Measurements from ENCODE around the gene IL17RA.

IL17RA gene

GRCh38 chr22:17056058-17056457 is 28.7 kb upstream of the IL17RA start:
- DNase-seq (ENCODE audit: low read depth): no peak
- no peak for TF ChIP-seq CTCF (conservative IDR thresholded peaks at IDR 0.05; ENCODE audit: low read depth, low read length)
- H3K4me3 ChIP-seq (ENCODE audit: low read length): no peak overlapping the region

DNA sequence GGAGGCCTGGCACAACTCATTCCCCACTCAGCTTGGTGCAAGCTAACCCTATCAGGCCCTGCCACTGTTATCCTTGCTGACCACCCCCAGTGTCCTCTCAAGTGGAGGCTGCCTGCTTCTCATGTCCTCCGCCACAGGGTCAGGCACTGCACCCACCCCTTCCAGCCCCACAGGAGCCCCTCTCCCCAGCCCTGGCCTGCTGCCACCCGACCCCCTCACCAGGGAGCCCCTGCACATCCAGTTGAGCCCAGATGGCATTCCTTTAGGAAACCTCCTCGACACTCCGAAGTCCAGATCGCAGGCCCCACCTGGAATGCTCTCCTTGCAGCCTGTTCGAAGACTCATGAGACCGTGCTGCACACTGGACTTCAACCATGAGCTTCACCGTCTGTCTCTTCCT is 28.0 kb upstream of the IL17RA start:
- H3K4me3 ChIP-seq (ENCODE audit: low read length): no peak overlapping the region
- no peak for DNase-seq (ENCODE audit: low read depth)
- no peak for TF ChIP-seq CTCF (conservative IDR thresholded peaks at IDR 0.05; ENCODE audit: low read depth, low read length)

GRCh38 chr22:17057959-17058814 is 26.6 kb upstream of the IL17RA start:
- peak; percentile 35 for DNase-seq (ENCODE audit: low read depth)
- no peak overlapping the region for H3K4me3 ChIP-seq (ENCODE audit: low read length)
- TF ChIP-seq CTCF (conservative IDR thresholded peaks at IDR 0.05; ENCODE audit: low read depth, low read length): peak; percentile 99

DNA sequence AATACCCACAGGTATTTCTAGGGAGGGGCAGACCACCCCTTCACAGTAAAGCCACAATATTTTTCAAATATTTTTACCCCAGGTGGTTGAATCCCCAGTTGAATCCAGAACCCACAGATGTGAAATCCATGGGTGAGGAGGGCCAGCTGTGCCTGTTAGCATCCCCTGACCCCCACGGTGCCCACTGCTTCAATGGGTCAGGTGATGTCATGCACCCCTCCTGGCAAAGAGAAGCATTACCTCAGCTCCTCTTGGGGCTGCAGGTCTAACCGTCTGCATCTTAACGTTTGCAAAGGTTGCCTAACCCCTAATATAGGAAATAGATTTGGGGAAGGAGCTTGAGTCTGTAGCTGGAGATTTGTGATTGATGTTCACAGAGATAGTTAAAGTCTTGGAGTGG is 24.7 kb upstream of the IL17RA start:
- no peak overlapping the region for H3K4me3 ChIP-seq (ENCODE audit: low read length)
- TF ChIP-seq CTCF (conservative IDR thresholded peaks at IDR 0.05; ENCODE audit: low read depth, low read length): no peak
- DNase-seq (ENCODE audit: low read depth): no peak

DNA sequence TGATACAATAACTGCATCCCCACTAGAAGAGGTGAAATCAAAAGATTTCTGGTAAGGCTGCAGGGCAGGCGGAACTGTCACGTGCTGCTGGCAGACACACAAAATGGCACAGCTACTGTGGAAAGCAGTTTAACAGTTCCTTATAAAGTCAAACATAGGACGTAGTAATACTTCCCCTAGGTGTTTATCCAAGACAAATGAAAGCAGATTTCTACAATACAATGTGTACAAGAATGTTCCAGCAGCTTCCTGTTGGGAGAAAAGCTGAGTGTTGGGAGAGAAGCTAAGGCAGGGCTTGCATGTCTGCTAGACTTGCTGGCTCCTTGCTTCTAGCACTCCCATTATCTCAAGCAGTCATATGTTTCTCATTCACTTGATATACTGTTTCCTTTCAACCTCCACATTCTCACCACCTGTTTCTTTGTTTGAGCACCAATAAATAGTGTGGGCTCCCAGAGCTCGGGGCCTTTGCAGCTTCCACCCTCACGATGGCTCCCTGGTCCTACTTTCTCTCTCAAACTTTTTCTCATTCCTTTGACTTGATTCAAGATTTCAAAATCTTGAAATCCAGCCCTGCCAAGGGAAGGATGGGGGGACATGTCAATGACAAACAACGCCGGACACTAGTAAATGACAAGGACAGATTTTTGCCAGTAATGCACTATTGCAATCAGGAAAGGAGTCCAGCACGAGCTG is 21.2 kb upstream of the IL17RA start:
- TF ChIP-seq CTCF (conservative IDR thresholded peaks at IDR 0.05; ENCODE audit: low read depth, low read length): no peak
- no peak for DNase-seq (ENCODE audit: low read depth)
- no peak overlapping the region for H3K4me3 ChIP-seq (ENCODE audit: low read length)

- DNase-seq (ENCODE audit: low read depth): no peak
- no peak for TF ChIP-seq CTCF (conservative IDR thresholded peaks at IDR 0.05; ENCODE audit: low read depth, low read length)
- no peak overlapping the region for H3K4me3 ChIP-seq (ENCODE audit: low read length)
These were observed 20.2 kb upstream of the IL17RA start for GRCh38 chr22:17064498-17065100.

Data from retinal pigment epithelial cell (primary cell).